Ovary (tissue), 10 donors: ENCODE measurements around the gene CD9. TPM values are rescaled to one million over a fixed set of nuclear protein-coding genes. Genes with fewer than 3 reads are reported as not detected.

Source experiments
- DNase-seq, 5 donors: peaks; one replicate each; pipeline ENCODE4 v3.0.0-alpha.2; 2019 to 2020
- H3K27ac ChIP-seq, 2 donors: fragments of 200-600 bp; one replicate each; pipeline versions ENCODE4 v1.5.1 to v1.8.0; 2019 to 2022
- H3K27me3 ChIP-seq: fragments of 200-600 bp; one replicate; pipeline ENCODE4 v1.8.0; 2022
- H3K36me3 ChIP-seq: fragments of 200-600 bp; sonication (generic); one replicate; pipeline ENCODE4 v1.5.1; 2019
- H3K4me1 ChIP-seq: one replicate; pipeline ENCODE4 v1.8.1; 2013; ENCODE audit warnings: mild to moderate bottlenecking, moderate library complexity; ENCODE audit not compliant: insufficient read depth
- H3K4me3 ChIP-seq: fragments of 200-600 bp; sonication (generic); one replicate; pipeline ENCODE4 v1.5.1; 2017
- H3K9me3 ChIP-seq, 2 donors: fragments of 200-600 bp in 1 of 2; sonication (generic) in 1 of 2; one replicate each; pipeline versions ENCODE4 v1.5.1 to v1.8.1; 2013 to 2019; ENCODE audit warnings: mild to moderate bottlenecking in 1 of 2, moderate library complexity in 1 of 2
- EP300 ChIP-seq: sonication (generic); formaldehyde crosslinking; IDR thresholded peaks from one replicate; pipeline ENCODE4 v1.6.1; 2017; ENCODE audit warnings: antibody characterized with exemption
- POLR2A ChIP-seq: fragments of 450-650 bp; IDR thresholded peaks from one replicate; pipeline ENCODE4 v1.6.1; 2017; ENCODE audit warnings: antibody characterized with exemption, mild to moderate bottlenecking, moderate library complexity
- WGBS, 3 donors: extraction: QIAGEN DNeasy Blood & Tissue Kit in 1 of 3; methylation state at CpG; one replicate each; pipeline versions ENCODE4 v1.1.5 to v1.1.7; 2013 to 2017; 5-methylcytosine and 5-hydroxymethylcytosine counted together
- intact Hi-C, 4 donors: fragments of 100-400 bp; cut with DNase I; formaldehyde crosslinking; loops; one replicate each; pipeline versions ENCODE4 v1.11.0 to v1.15.1; 2022 to 2023
- long read RNA-seq, 3 donors: library from polyadenylated mRNA in 2 of 3; unstranded in 2 of 3; transcript quantifications; one replicate each; pipeline ENCODE4 v2.0.0 and lab custom pipeline, GENCODE V29; 2021 to 2026
- polyA plus RNA-seq, 2 donors: library from polyadenylated mRNA; stranded (reverse); fragments of 200-250 nt in 1 of 2; fragments of 350-450 nt in 1 of 2; fragmentation: Illumina TruSeq in 1 of 2; extraction: RNeasy Lipid Tissue Mini Kit (QIAGEN cat#74804) in 1 of 2; gene quantifications; one replicate each; pipeline ENCODE4 v1.2.3, GENCODE V29; 2013 to 2014
- total RNA-seq, 7 donors: library from RNA; depleted of rRNA in 2 of 7; stranded (reverse); fragments of >200 nt in 2 of 7; fragmentation: NEBNext Ultra II Directional in 3 of 7; extraction: Animal tissue kit (Norgen Biotek cat#: 25700) in 3 of 7; gene quantifications; one replicate each; pipeline versions ENCODE4 v1.1.0 to v1.2.4, GENCODE V29; 2016 to 2023
- TF ChIP-seq, protein P1 (sequence below), 3 donors: fragments of 450-650 bp in 2 of 3; fragments of 200-600 bp in 1 of 3; IDR thresholded peaks; one replicate each; pipeline versions ENCODE4 v1.5.1 to v1.8.0; 2016 to 2022; ENCODE audit warnings: antibody characterized with exemption in 3 of 3, mild to moderate bottlenecking in 1 of 3
- donor health status: DM: no; HTN: no; CAD: no; lungs with moderate emphysema.
- donor health status: DM: no; HTN: no; CAD: no.
- donor health status: Bipolar disorder and iron deficiency.
- donor health status: DM: yes; HTN: yes; CAD: no.
- donor health status: DM: no; HTN: no; CAD: no.
- donor health status: DM: yes; HTN: yes; CAD: no.

Gene CD9, protein sequence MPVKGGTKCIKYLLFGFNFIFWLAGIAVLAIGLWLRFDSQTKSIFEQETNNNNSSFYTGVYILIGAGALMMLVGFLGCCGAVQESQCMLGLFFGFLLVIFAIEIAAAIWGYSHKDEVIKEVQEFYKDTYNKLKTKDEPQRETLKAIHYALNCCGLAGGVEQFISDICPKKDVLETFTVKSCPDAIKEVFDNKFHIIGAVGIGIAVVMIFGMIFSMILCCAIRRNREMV
- total RNA-seq (100 to 1,000 TPM in 1 of 7 donors, 10 to 100 TPM in 6; 23.9 to 372 (median 49.2) TPM), polyA plus RNA-seq (100 to 1,000 TPM in 1 of 2 donors, 10 to 100 TPM in 1; 67.0 to 244 TPM)
- long read RNA-seq, donor 1, transcript CD9-201 (8 exons, 1,218 nt): major isoform, 89 of 95 reads
- long read RNA-seq, donor 1, partial matches to known transcripts: 0 of 95 reads
- long read RNA-seq, donor 1, other reads (novel, unspliced or antisense): 2 of 95 reads
- long read RNA-seq, donor 2, transcript CD9-201 (8 exons, 1,218 nt): major isoform, 60 of 140 reads
- long read RNA-seq, donor 2, partial matches to known transcripts: 73 of 140 reads
- long read RNA-seq, donor 2, other reads (novel, unspliced or antisense): 0 of 140 reads
- long read RNA-seq, donor 3, transcript CD9-201 (8 exons, 1,218 nt): major isoform, 53 of 62 reads
- long read RNA-seq, donor 3, partial matches to known transcripts: 1 of 62 reads
- long read RNA-seq, donor 3, other reads (novel, unspliced or antisense): 8 of 62 reads

DNA sequence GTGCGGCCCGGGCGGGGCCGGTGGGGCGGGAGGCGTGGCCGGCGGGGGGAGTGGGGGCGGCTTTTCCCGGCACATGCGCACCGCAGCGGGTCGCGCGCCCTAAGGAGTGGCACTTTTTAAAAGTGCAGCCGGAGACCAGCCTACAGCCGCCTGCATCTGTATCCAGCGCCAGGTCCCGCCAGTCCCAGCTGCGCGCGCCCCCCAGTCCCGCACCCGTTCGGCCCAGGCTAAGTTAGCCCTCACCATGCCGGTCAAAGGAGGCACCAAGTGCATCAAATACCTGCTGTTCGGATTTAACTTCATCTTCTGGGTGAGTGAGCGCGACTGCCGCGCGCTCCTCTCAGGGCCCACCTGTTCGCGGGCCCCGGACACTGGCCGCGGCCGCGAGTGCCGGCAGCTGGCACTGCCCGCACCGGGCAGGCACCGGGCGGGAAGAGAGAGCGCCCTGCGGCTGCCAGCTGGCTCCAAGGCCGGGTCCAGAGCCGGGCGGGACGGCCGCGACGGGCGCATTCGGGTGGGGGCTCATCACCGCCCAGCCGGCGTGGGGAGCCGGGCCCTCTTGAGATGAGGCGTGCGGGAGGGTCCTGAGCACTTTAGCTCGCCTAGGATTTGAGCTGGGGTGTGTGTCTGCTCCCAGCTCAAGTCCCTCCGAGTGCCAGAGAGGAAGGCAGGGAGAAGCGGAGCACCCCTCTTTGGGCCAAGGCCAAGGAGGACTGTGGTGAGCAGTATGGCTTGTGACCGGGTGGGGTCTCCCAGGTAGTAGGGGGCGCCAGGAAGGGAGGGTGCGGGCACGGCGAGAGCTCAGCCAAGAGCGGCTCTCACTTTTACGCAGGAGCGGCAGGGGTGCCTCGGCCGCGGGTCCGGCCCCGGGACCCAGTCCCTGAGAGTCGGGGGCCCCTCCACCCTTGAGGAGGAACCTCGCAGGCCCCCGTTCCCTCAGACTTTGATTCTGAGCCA lies at the start of gene CD9:
Gene CD9, plus strand, starts transcription at position 145 of the 957 bp plus-strand sequence. Its CDS starts 100 bp downstream, at position 245.
- intact Hi-C loops: no loop called here
- no peaks in the 10 kb centered on the region for H3K36me3 ChIP-seq
- 1 to 3% (median 2%) methylated on average over 64 to 81 of the region's 81 CpGs for WGBS, 3 donors
- H3K9me3 ChIP-seq: no peaks in the 10 kb centered on the region
- no peak for TF ChIP-seq EP300
- TF ChIP-seq, protein P1, sequence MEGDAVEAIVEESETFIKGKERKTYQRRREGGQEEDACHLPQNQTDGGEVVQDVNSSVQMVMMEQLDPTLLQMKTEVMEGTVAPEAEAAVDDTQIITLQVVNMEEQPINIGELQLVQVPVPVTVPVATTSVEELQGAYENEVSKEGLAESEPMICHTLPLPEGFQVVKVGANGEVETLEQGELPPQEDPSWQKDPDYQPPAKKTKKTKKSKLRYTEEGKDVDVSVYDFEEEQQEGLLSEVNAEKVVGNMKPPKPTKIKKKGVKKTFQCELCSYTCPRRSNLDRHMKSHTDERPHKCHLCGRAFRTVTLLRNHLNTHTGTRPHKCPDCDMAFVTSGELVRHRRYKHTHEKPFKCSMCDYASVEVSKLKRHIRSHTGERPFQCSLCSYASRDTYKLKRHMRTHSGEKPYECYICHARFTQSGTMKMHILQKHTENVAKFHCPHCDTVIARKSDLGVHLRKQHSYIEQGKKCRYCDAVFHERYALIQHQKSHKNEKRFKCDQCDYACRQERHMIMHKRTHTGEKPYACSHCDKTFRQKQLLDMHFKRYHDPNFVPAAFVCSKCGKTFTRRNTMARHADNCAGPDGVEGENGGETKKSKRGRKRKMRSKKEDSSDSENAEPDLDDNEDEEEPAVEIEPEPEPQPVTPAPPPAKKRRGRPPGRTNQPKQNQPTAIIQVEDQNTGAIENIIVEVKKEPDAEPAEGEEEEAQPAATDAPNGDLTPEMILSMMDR (IDR thresholded peaks at IDR 0.05): no peak
- TF ChIP-seq POLR2A: no peak
- peak within 1 kb of the TSS; percentile 78 to 82 for H3K27ac ChIP-seq
- peaks cover 6% of the 10 kb centered on the region for H3K4me1 ChIP-seq
- DNase-seq: peak in 4 of 5 donors; percentile 45 to 65 (median 60)
- peak within 1 kb of the TSS; percentile 63 for H3K4me3 ChIP-seq
- H3K27me3 ChIP-seq: no peaks in the 10 kb centered on the region

DNA sequence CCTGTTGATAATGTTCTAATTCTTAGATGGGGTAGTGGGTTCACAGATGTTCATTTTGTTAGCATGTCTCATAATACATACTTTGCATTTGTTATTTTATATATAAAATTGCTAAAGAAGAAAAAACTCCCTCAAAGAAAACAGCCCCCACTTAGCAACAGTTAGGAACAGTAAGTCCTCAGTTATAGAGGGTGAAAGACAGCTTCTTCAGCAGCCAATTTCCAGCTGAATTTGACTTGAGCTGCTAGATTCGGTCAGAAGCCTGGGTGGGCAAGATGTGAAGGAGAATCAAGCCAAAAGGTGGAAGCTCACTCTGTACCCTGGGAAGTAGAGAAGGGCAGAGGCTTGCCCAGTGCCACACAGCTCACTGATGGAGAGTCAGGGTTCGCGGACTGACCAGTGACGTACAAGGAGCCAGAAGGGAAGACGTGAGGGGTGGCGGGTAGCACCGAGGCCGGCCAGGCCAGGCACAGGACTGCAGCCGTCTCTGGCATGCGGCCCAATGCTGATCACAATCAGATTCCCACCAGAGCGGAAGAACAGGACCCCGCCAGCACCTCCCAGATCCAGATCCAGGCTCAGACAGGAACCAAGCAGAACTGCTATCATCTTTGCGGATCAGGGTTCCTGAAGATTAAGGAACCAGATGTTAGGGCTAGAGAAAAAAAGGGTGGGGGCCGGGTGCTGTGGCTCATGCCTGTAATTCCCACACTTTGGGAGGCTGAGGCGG lies 45.3 kb upstream of the CD9 start:
- TF ChIP-seq POLR2A (no peak), EP300 (no peak)
- TF ChIP-seq, protein P1 (IDR thresholded peaks at IDR 0.05): no peak
- Histone ChIP-seq H3K9me3 (no peaks in the 10 kb centered on the region), H3K4me1 (no peaks in the 10 kb centered on the region), H3K27ac (no peak overlapping the region), H3K36me3 (no peaks in the 10 kb centered on the region), H3K4me3 (no peak overlapping the region), H3K27me3 (no peaks in the 10 kb centered on the region)
- 73 to 81% (median 75%) methylated on average over 15 of the region's 15 CpGs for WGBS, 3 donors
- intact Hi-C loops: no loop called here
- peak in 1 of 5 donors; percentile 46 for DNase-seq

DNA sequence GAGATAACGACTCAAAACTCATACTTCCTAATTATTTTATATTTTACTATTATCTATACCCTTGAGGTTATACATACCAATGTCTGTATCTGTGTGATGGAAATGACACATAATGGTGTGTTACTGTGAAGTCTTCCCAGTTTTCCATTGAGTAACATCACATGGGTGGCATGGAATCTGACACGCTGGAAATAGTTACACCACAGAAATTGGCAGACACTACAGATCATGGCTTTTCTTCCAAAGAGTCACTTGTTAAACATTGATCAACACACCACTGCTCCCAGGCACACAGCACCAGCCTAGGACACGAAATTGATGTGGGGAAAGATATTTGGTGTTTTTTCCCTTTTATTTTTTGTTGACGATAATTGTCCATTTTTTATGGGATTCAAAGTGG lies 42.7 kb upstream of the CD9 start:
- Histone ChIP-seq H3K27me3 (no peaks in the 10 kb centered on the region), H3K4me1 (peaks cover 2% of the 10 kb centered on the region), H3K4me3 (no peak overlapping the region), H3K27ac (no peak overlapping the region), H3K36me3 (no peaks in the 10 kb centered on the region), H3K9me3 (no peaks in the 10 kb centered on the region)
- WGBS, 3 donors: 93 to 94% (median 93%) methylated on average over 4 of the region's 4 CpGs
- no peak for DNase-seq
- TF ChIP-seq POLR2A: no peak
- TF ChIP-seq EP300: no peak
- TF ChIP-seq, protein P1 (IDR thresholded peaks at IDR 0.05): no peak
- intact Hi-C loops: no loop called here
